ENCODE results near the gene SLC35D1. TPM values are rescaled to one million over a fixed set of nuclear protein-coding genes. Genes with fewer than 3 reads are reported as not detected.
A peak's percentile ranks its signal among the peaks of the same experiment; 100 is the strongest.

The SLC35D1 gene
- total RNA-seq, 4 donors from 2014 or later, result 10.0 to 68.6 (median 51.9) TPM

DNA sequence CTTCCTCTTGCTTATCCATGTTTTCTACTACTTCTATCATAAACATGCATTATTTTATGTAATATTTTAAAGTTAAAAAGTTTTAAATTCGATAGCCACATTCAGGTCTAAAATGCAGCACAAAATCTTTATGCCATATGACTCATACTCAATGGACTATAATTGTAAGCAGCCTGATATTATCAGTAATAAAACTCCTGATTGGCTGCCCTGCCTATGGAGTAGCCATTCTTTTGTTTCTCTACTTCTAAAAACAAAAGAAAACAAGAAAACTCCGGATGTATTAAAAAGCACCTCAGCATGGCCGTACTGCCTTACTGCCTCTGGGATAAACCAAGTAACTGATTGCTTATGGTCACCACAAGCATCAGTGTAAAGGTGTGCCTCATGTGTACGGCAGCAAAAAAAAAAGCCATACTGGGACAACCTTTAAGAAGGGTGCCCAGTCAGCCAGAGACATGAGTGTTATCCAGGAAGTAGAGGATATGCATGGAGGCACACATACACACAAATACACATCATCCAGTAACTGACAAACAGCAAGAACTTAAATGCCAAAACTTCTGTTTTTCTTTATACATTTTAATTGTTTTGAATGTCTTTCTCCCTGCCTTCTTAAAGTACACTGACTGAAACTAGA is 9.2 kb downstream of the SLC35D1 start:
- TF ChIP-seq POLR2AphosphoS5 (IDR thresholded peaks at IDR 0.05), result no peak
- no peak for TF ChIP-seq POLR2A (IDR thresholded peaks at IDR 0.05)
- no peak for TF ChIP-seq EP300 (IDR thresholded peaks at IDR 0.05; ENCODE audit: low read depth)
- TF ChIP-seq, protein P1, sequence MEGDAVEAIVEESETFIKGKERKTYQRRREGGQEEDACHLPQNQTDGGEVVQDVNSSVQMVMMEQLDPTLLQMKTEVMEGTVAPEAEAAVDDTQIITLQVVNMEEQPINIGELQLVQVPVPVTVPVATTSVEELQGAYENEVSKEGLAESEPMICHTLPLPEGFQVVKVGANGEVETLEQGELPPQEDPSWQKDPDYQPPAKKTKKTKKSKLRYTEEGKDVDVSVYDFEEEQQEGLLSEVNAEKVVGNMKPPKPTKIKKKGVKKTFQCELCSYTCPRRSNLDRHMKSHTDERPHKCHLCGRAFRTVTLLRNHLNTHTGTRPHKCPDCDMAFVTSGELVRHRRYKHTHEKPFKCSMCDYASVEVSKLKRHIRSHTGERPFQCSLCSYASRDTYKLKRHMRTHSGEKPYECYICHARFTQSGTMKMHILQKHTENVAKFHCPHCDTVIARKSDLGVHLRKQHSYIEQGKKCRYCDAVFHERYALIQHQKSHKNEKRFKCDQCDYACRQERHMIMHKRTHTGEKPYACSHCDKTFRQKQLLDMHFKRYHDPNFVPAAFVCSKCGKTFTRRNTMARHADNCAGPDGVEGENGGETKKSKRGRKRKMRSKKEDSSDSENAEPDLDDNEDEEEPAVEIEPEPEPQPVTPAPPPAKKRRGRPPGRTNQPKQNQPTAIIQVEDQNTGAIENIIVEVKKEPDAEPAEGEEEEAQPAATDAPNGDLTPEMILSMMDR (IDR thresholded peaks at IDR 0.05), result no peak
- in situ Hi-C loops (cut with MboI; ENCODE audit: low pct_ligation_motif_present in 1 of 4, low pct_unique_long_range_greater_than_20kb in 1 of 4, low sequenced_read_pairs in 3 of 4), result no loop called here
- H3K27ac ChIP-seq, result no peak overlapping the region
- 77 to 100% methylated on average over 1 to 4 of the region's 4 CpGs for WGBS, 2 donors (ENCODE audit: low coverage in 1 of 2)
- H3K4me3 ChIP-seq, result no peak overlapping the region
- DNase-seq, result no peak
- no peaks in the 10 kb centered on the region for H3K27me3 ChIP-seq
- intact Hi-C loops (cut with DNase I; ENCODE audit: low total_unique reads), result no loop called here
- peaks cover 0 to 85% (median 24%) of the 10 kb centered on the region in 4 donors for H3K36me3 ChIP-seq
- H3K4me1 ChIP-seq, result peaks cover 0 to 30% (median 0%) of the 10 kb centered on the region in 4 donors
- H3K9me3 ChIP-seq, result no peaks in the 10 kb centered on the region

DNA sequence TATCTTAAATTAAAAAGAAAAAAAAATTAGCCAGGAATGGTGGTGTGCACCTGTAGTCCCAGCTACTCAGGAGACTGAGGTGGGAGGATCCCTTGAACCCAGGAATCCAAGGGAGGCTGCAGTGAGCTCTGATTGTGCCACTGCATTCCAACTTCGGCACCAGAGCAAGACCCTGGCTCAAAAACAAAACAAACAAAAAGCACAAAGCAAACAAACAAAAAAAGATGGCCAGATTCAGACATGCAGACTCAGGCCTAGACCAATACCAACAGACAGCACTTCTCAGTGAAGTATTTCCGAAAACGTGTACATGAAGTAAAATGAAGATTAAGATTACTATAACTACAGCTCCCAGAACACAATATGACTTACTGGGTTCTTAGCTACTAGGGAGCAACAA is 10.6 kb downstream of the SLC35D1 start:
- H3K9me3 ChIP-seq, result no peaks in the 10 kb centered on the region
- TF ChIP-seq, protein P1 (IDR thresholded peaks at IDR 0.05), result no peak
- TF ChIP-seq POLR2AphosphoS5 (IDR thresholded peaks at IDR 0.05), result no peak
- TF ChIP-seq POLR2A (IDR thresholded peaks at IDR 0.05), result no peak
- no peak for TF ChIP-seq EP300 (IDR thresholded peaks at IDR 0.05; ENCODE audit: low read depth)
- H3K36me3 ChIP-seq, result peaks cover 0 to 82% (median 17%) of the 10 kb centered on the region in 4 donors
- DNase-seq, result no peak
- intact Hi-C loops (cut with DNase I; ENCODE audit: low total_unique reads), result no loop called here
- WGBS, 2 donors (ENCODE audit: low coverage in 1 of 2), result 89 to 90% methylated on average over 3 of the region's 3 CpGs
- H3K27ac ChIP-seq, result no peak overlapping the region
- H3K4me3 ChIP-seq, result no peak overlapping the region
- H3K4me1 ChIP-seq, result peaks cover 0 to 25% (median 0%) of the 10 kb centered on the region in 4 donors
- in situ Hi-C loops (cut with MboI; ENCODE audit: low pct_ligation_motif_present in 1 of 4, low pct_unique_long_range_greater_than_20kb in 1 of 4, low sequenced_read_pairs in 3 of 4), result no loop called here
- no peaks in the 10 kb centered on the region for H3K27me3 ChIP-seq

DNA sequence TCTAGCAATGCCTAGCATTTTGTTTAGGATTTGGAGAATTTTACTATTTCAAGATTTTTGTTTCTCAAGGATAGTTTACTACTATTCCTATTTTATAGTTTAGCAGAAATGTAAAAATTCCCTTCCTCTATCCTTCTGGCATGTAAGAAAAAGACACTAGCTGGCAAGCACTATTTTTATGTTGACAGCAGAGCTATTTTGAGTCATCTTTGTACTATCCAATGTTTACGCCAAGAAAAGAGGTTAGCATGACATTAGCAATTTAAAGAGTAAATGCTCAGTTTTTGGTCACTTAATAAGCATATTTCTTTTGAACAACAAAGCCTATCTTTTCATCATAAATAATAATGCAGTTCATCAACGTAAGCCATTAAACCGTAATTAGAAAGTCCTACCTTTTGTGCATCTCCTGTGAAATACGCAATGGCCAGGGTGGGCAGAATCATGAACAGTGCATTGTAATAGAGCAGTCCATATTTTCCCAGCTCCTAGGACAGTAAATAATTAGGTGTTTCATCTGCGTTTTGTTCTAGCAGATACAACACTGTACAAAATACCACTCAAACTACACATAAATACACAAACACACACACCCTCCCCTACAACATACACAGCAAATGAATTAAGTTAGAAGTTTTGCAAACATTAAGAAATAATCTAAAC is 12.0 kb downstream of the SLC35D1 start:
- intact Hi-C loops (cut with DNase I; ENCODE audit: low total_unique reads) (no loop called here), in situ Hi-C loops (cut with MboI; ENCODE audit: low pct_ligation_motif_present in 1 of 4, low pct_unique_long_range_greater_than_20kb in 1 of 4, low sequenced_read_pairs in 3 of 4) (no loop called here)
- H3K36me3 ChIP-seq, result peaks cover 0 to 81% (median 12%) of the 10 kb centered on the region in 4 donors
- no peak overlapping the region for H3K4me3 ChIP-seq
- no peak for TF ChIP-seq POLR2AphosphoS5 (IDR thresholded peaks at IDR 0.05)
- 78 to 84% methylated on average over 5 of the region's 5 CpGs for WGBS, 2 donors (ENCODE audit: low coverage in 1 of 2)
- no peaks in the 10 kb centered on the region for H3K27me3 ChIP-seq
- no peak for DNase-seq
- no peaks in the 10 kb centered on the region for H3K9me3 ChIP-seq
- H3K27ac ChIP-seq, result peak overlapping the region in 2 of 4 donors; percentile 0 to 42
- peaks cover 0 to 25% (median 0%) of the 10 kb centered on the region in 4 donors for H3K4me1 ChIP-seq

GRCh38 chr1:67040405-67040804 is 13.5 kb downstream of the SLC35D1 start:
- DNase-seq, result no peak
- no peak overlapping the region for H3K27ac ChIP-seq
- intact Hi-C loops (cut with DNase I; ENCODE audit: low total_unique reads) (no loop called here), in situ Hi-C loops (cut with MboI; ENCODE audit: low pct_ligation_motif_present in 1 of 4, low pct_unique_long_range_greater_than_20kb in 1 of 4, low sequenced_read_pairs in 3 of 4) (no loop called here)
- H3K9me3 ChIP-seq, result no peaks in the 10 kb centered on the region
- H3K27me3 ChIP-seq, result no peaks in the 10 kb centered on the region
- 92% methylated on average over 1 of the region's 1 CpG; no CpG with 5 or more reads in 1 of the 2 donors for WGBS, 2 donors (ENCODE audit: low coverage in 1 of 2)
- no peak overlapping the region for H3K4me3 ChIP-seq
- peaks cover 0 to 81% (median 10%) of the 10 kb centered on the region in 4 donors for H3K36me3 ChIP-seq
- peaks cover 0 to 17% (median 0%) of the 10 kb centered on the region in 4 donors for H3K4me1 ChIP-seq
- TF ChIP-seq POLR2AphosphoS5 (IDR thresholded peaks at IDR 0.05), result no peak
- TF ChIP-seq EP300 (IDR thresholded peaks at IDR 0.05; ENCODE audit: low read depth), result no peak
- no peak for TF ChIP-seq POLR2A (IDR thresholded peaks at IDR 0.05)
- TF ChIP-seq, protein P1 (IDR thresholded peaks at IDR 0.05), result no peak
